H1 (cell line): ENCODE measurements around the gene OR1E2. TPM values are rescaled to one million over a fixed set of nuclear protein-coding genes. Genes with fewer than 3 reads are reported as not detected.

Experiments
- CTCF ChIA-PET: fragments of 300-600 bp; sonication (Branson Sonifier 250); formaldehyde crosslinking; loops from one replicate; lab custom pipeline; 2021; ENCODE audit not compliant: partially characterized antibody; lab: Charles Lee
- POLR2A ChIA-PET: fragments of 300-600 bp; sonication (Branson Sonifier 250); formaldehyde crosslinking; loops from one replicate; lab custom pipeline; 2021; ENCODE audit warnings: inconsistent platforms; ENCODE audit not compliant: partially characterized antibody; lab: Charles Lee
- DNase-seq, 2 experiments: peaks; one replicate each; pipeline versions ENCODE4 v3.0.0 to v3.0.0-alpha.2; 2010 to 2022; ENCODE audit warnings: low spot score in 2 of 2, low read depth in 1 of 2, mixed read lengths in 1 of 2
- FAIRE-seq: peaks from 2 replicates; lab custom pipeline; 2011; peaks lifted over from hg19 to GRCh38; lab: Jason Lieb, UNC
- H2AFZ ChIP-seq: 2 replicates; pipeline ENCODE4 v1.8.1; 2012; ENCODE audit warnings: low read length, inconsistent platforms
- H2AK5ac ChIP-seq: 2 replicates; pipeline ENCODE4 v1.6.1; 2013; ENCODE audit warnings: low read depth, low read length
- H2BK120ac ChIP-seq: replicated peaks from 2 replicates; pipeline ENCODE3; 2013; ENCODE audit warnings: low read depth, low read length, inconsistent platforms
- H2BK12ac ChIP-seq: 2 replicates; pipeline ENCODE4 v1.6.1; 2013; ENCODE audit warnings: low read depth, low read length
- H2BK15ac ChIP-seq: 2 replicates; pipeline ENCODE4 v1.6.1; 2013; ENCODE audit warnings: low read length
- H2BK20ac ChIP-seq: 2 replicates; pipeline ENCODE4 v1.6.1; 2013; ENCODE audit warnings: low read length
- H2BK5ac ChIP-seq: 2 replicates; pipeline ENCODE4 v1.6.1; 2013; ENCODE audit warnings: low read depth, low read length
- H3K14ac ChIP-seq: 2 replicates; pipeline ENCODE4 v1.6.1; 2013; ENCODE audit warnings: inconsistent platforms; ENCODE audit not compliant: insufficient read length
- H3K18ac ChIP-seq: 2 replicates; pipeline ENCODE4 v1.6.1; 2013; ENCODE audit warnings: low read length; ENCODE audit errors: extremely low read depth
- H3K23ac ChIP-seq: 2 replicates; pipeline ENCODE4 v1.6.1; 2013; ENCODE audit warnings: inconsistent platforms; ENCODE audit not compliant: insufficient read length
- H3K23me2 ChIP-seq: 2 replicates; pipeline ENCODE4 v1.6.1; 2013; ENCODE audit warnings: low read depth, low read length
- H3K27ac ChIP-seq: 2 replicates; pipeline ENCODE4 v1.6.1; 2011; ENCODE audit warnings: low read depth, low read length, inconsistent platforms
- H3K27me3 ChIP-seq, 4 experiments: replicated peaks in 1 of 4; 1 replicate in 1 of 4; 2 replicates in 3 of 4; pipeline versions ENCODE4 v1.6.1 to v1.8.1; 2011 to 2013; ENCODE audit warnings: low read length in 3 of 4, mild to moderate bottlenecking in 3 of 4, inconsistent platforms in 2 of 4, mixed read lengths in 2 of 4, moderate library complexity in 1 of 4; ENCODE audit not compliant: control insufficient read depth in 3 of 4, insufficient read depth in 3 of 4; ENCODE audit errors: extremely low read depth in 1 of 4
- H3K36me3 ChIP-seq, 4 experiments: 2 replicates each; pipeline versions ENCODE4 v1.6.1 to v1.8.1; 2011 to 2013; ENCODE audit warnings: mild to moderate bottlenecking in 4 of 4, low read length in 3 of 4, moderate library complexity in 2 of 4, control low read depth in 1 of 4, inconsistent platforms in 1 of 4; ENCODE audit not compliant: insufficient read depth in 4 of 4, control insufficient read depth in 2 of 4
- H3K4ac ChIP-seq: replicated peaks from 2 replicates; pipeline ENCODE3; 2013; ENCODE audit warnings: low read length, low read depth, mixed read lengths, inconsistent platforms; ENCODE audit not compliant: insufficient read length
- H3K4me1 ChIP-seq, 4 experiments: replicated peaks in 1 of 4; 1 replicate in 1 of 4; 2 replicates in 3 of 4; pipeline versions ENCODE4 v1.6.1 to v1.8.1; 2011 to 2013; ENCODE audit warnings: low read length in 3 of 4, inconsistent platforms in 2 of 4, mixed read lengths in 1 of 4; ENCODE audit not compliant: insufficient read depth in 4 of 4, control insufficient read depth in 3 of 4
- H3K4me2 ChIP-seq, 2 experiments: 2 replicates each; pipeline versions ENCODE4 v1.6.1 to v1.8.1; 2011 to 2013; ENCODE audit warnings: low read depth in 2 of 2, low read length in 2 of 2, control low read depth in 1 of 2, inconsistent platforms in 1 of 2, mild to moderate bottlenecking in 1 of 2; ENCODE audit not compliant: insufficient read depth in 1 of 2
- H3K4me3 ChIP-seq, 4 experiments: fragments of 200-600, 300-600 bp in 1 of 4; sonication (generic), shearing (Covaris generic), sonication (Bioruptor Twin) in 1 of 4; 2 replicates each; pipeline versions ENCODE4 v1.5.1 to v1.8.1; 2011 to 2016; ENCODE audit warnings: low read length in 4 of 4, low read depth in 3 of 4, control low read depth in 2 of 4, inconsistent platforms in 2 of 4, mild to moderate bottlenecking in 2 of 4, mixed read lengths in 1 of 4, moderate library complexity in 1 of 4; ENCODE audit not compliant: insufficient read depth in 2 of 4; ENCODE audit errors: extremely low read depth in 1 of 4
- H3K56ac ChIP-seq: replicated peaks from 2 replicates; pipeline ENCODE3; 2013; ENCODE audit warnings: low read depth, mild to moderate bottlenecking, mixed read lengths, low read length, inconsistent platforms; ENCODE audit not compliant: insufficient read length
- H3K79me1 ChIP-seq: 2 replicates; pipeline ENCODE4 v1.6.1; 2013; ENCODE audit warnings: low read depth, low read length, control low read depth
- H3K79me2 ChIP-seq, 2 experiments: 2 replicates each; pipeline versions ENCODE4 v1.6.1 to v1.8.1; 2012 to 2013; ENCODE audit warnings: low read length in 2 of 2, mild to moderate bottlenecking in 2 of 2, inconsistent platforms in 1 of 2; ENCODE audit not compliant: insufficient read depth in 2 of 2, control insufficient read depth in 1 of 2
- H3K9ac ChIP-seq, 4 experiments: replicated peaks in 1 of 4; 1 replicate in 1 of 4; 2 replicates in 3 of 4; pipeline versions ENCODE4 v1.6.1 to v1.8.1; 2011 to 2013; ENCODE audit warnings: low read depth in 3 of 4, low read length in 3 of 4, control low read depth in 2 of 4, mild to moderate bottlenecking in 2 of 4, moderate library complexity in 2 of 4, inconsistent platforms in 1 of 4; ENCODE audit errors: extremely low read depth in 1 of 4
- H3K9me3 ChIP-seq, 2 experiments: 2 replicates each; pipeline versions ENCODE4 v1.6.1 to v1.8.1; 2012 to 2013; ENCODE audit warnings: mild to moderate bottlenecking in 2 of 2, moderate library complexity in 2 of 2, control low read depth in 1 of 2, inconsistent platforms in 1 of 2, low read depth in 1 of 2, low read length in 1 of 2, mixed read lengths in 1 of 2; ENCODE audit not compliant: insufficient read depth in 2 of 2
- H4K20me1 ChIP-seq, 2 experiments: replicated peaks in 1 of 2; 2 replicates each; pipeline versions ENCODE3 to v1.8.1; 2011 to 2013; ENCODE audit warnings: inconsistent platforms in 2 of 2, low read length in 2 of 2, mild to moderate bottlenecking in 1 of 2; ENCODE audit not compliant: insufficient read depth in 2 of 2, control insufficient read depth in 1 of 2
- H4K5ac ChIP-seq: 2 replicates; pipeline ENCODE4 v1.6.1; 2013; ENCODE audit warnings: low read length, low read depth, mixed read lengths, inconsistent platforms; ENCODE audit not compliant: insufficient read length
- H4K8ac ChIP-seq: 2 replicates; pipeline ENCODE4 v1.8.0; 2013; ENCODE audit warnings: mild to moderate bottlenecking, moderate library complexity, low read length, inconsistent platforms; ENCODE audit not compliant: insufficient read depth; ENCODE audit errors: extremely low read depth
- H4K91ac ChIP-seq: replicated peaks from 2 replicates; pipeline ENCODE3; 2013; ENCODE audit warnings: low read length, mixed read lengths, inconsistent platforms; ENCODE audit not compliant: insufficient read length
- CHD1 ChIP-seq: IDR thresholded peaks from 2 replicates; pipeline ENCODE4 v1.6.1; 2012; ENCODE audit warnings: low read depth, low read length, improper control_type of control experiment
- CREB1 ChIP-seq: IDR thresholded peaks from 2 replicates; pipeline ENCODE4 v1.6.1; 2012; ENCODE audit warnings: inconsistent platforms
- JUND ChIP-seq: IDR thresholded peaks from 2 replicates; pipeline ENCODE4 v1.6.1; 2011; ENCODE audit warnings: mild to moderate bottlenecking, improper control_type of control experiment, low read length
- KDM1A ChIP-seq: fragments of 200-600, 300-600 bp; sonication (generic); IDR thresholded peaks from 2 replicates; pipeline ENCODE4 v1.7.1; 2016; ENCODE audit warnings: mild to moderate bottlenecking, low read length, borderline replicate concordance
- NANOG ChIP-seq: IDR thresholded peaks from 2 replicates; pipeline ENCODE4 v1.6.1; 2011; ENCODE audit warnings: low read length, low read depth, mild to moderate bottlenecking, inconsistent platforms; ENCODE audit not compliant: insufficient read depth, poor library complexity, severe bottlenecking
- RAD21 ChIP-seq, 2 experiments: IDR thresholded peaks in 1 of 2; conservative IDR thresholded peaks in 1 of 2; 2 replicates each; pipeline ENCODE4 v1.6.1; 2011; ENCODE audit warnings: low read depth in 2 of 2, low read length in 2 of 2, improper control_type of control experiment in 1 of 2, inconsistent platforms in 1 of 2, mild to moderate bottlenecking in 1 of 2, moderate library complexity in 1 of 2
- SAP30 ChIP-seq: fragments of 300-600 bp; sonication (generic); IDR thresholded peaks from 2 replicates; pipeline ENCODE4 v1.7.1; 2012; ENCODE audit warnings: low read length, moderate library complexity, mild to moderate bottlenecking, inconsistent platforms; ENCODE audit not compliant: insufficient read depth, insufficient replicate concordance
- TBP ChIP-seq: IDR thresholded peaks from 2 replicates; pipeline ENCODE4 v1.6.1; 2011; ENCODE audit warnings: low read depth, low read length, improper control_type of control experiment
- ZNF274 ChIP-seq: IDR thresholded peaks from 2 replicates; pipeline ENCODE4 v1.7.0; 2012; ENCODE audit warnings: low read length, borderline replicate concordance; ENCODE audit errors: extremely low read depth
- WGBS, 2 experiments: shearing (Covaris generic) in 1 of 2; methylation state at CpG; one replicate each; pipeline versions ENCODE4 v1.1.6 to v1.1.7; 2013 to 2015; ENCODE audit warnings: low lambda C conversion rate in 2 of 2, mixed read lengths in 2 of 2, inconsistent platforms in 1 of 2, low coverage in 1 of 2, missing lambda C conversion rate in 1 of 2; ENCODE audit not compliant: insufficient replicate concordance in 2 of 2, insufficient coverage in 1 of 2, insufficient read length in 1 of 2; ENCODE audit errors: extremely low coverage in 1 of 2, missing lambda C conversion rate in 1 of 2; 5-methylcytosine and 5-hydroxymethylcytosine counted together
- polyA plus RNA-seq, 7 experiments: library from polyadenylated mRNA; depleted of rRNA in 3 of 7; stranded (reverse) in 5 of 7; unstranded in 2 of 7; fragments of >200 nt in 5 of 7; fragments of 200-250 nt in 2 of 7; gene quantifications; 1 replicate in 5 of 7; 2 replicates in 1 of 7; 4 replicates in 1 of 7; pipeline versions ENCODE4 v1.2.1 to v1.2.3, GENCODE V29; 2011 to 2013; ENCODE audit warnings: missing spikeins in 2 of 7, mixed read lengths in 2 of 7
- total RNA-seq: library from RNA; stranded (reverse); fragmentation: NEBNext Ultra II Directional; extraction: Animal tissue kit (Norgen Biotek cat#: 25700); gene quantifications from 2 replicates; pipeline ENCODE4 v1.2.1, GENCODE V29; 2021
- TF ChIP-seq, protein P1 (sequence below): IDR thresholded peaks from 2 replicates; pipeline ENCODE4 v1.6.1; 2011; ENCODE audit warnings: low read depth, mild to moderate bottlenecking, low read length; ENCODE audit not compliant: insufficient read depth
- TF ChIP-seq, protein P2 (sequence below), 3 experiments: IDR thresholded peaks; 1 replicate in 2 of 3; 2 replicates in 1 of 3; pipeline versions ENCODE4 v1.5.1 to v1.6.1; 2011; ENCODE audit warnings: low read length in 3 of 3, mild to moderate bottlenecking in 3 of 3, inconsistent platforms in 2 of 3, low read depth in 1 of 3, moderate library complexity in 1 of 3; ENCODE audit not compliant: insufficient read depth in 1 of 3; ENCODE audit errors: control extremely low read depth in 1 of 3

The OR1E2 gene
- total and polyA plus RNA-seq, 2 of the 8 experiments (the other 6 are each of a cell fraction or from before 2014, with no cell fraction given), result not detected

DNA sequence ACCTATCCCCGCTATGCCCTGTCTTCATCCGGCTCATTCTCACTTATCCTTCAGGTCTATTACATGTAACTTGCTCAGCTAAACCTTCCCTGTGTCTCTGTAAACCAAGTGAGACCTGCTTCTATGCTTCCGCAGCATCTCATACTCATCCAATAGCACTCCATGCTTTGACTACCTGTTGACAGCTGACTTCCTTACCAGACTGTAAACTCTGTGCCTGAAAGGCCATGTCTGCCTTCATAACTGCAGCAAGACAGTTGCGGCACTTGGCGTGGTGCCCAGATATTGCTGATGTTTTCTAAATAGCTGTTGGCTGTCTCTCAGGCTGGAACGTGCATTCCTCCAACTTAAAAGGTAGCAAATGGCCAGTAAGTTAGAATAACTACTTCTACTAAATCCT lies 33.6 kb downstream of the OR1E2 start:
- Histone ChIP-seq H2AK5ac (no peak overlapping the region), H4K5ac (no peak overlapping the region), H2BK20ac (no peak overlapping the region), H4K91ac (no peak overlapping the region), H2BK5ac (no peak overlapping the region), H3K4me1 (no peaks in the 10 kb centered on the region), H3K18ac (no peak overlapping the region), H3K23me2 (no peaks in the 10 kb centered on the region), H3K27ac (no peak overlapping the region), H3K4me2 (no peak overlapping the region), H3K79me2 (no peaks in the 10 kb centered on the region), H3K56ac (no peak overlapping the region), H3K9me3 (peaks cover 13 to 37% of the 10 kb centered on the region in 2 experiments), H3K4ac (no peak overlapping the region), H3K14ac (no peak overlapping the region), H2BK12ac (no peak overlapping the region), H4K20me1 (no peaks in the 10 kb centered on the region), H4K8ac (no peak overlapping the region), H3K27me3 (no peaks in the 10 kb centered on the region), H3K9ac (no peak overlapping the region), H2AFZ (no peak overlapping the region), H3K79me1 (no peaks in the 10 kb centered on the region), H2BK120ac (no peak overlapping the region), H2BK15ac (no peak overlapping the region), H3K36me3 (no peaks in the 10 kb centered on the region), H3K4me3 (no peak overlapping the region), H3K23ac (no peak overlapping the region)
- 82% methylated on average over 6 of the region's 6 CpGs; no CpG with 5 or more reads in 1 of the 2 experiments for WGBS, 2 experiments
- ChIA-PET CTCF (no interaction called here), POLR2A (no interaction called here)
- no peak for FAIRE-seq
- no peak for DNase-seq
- TF ChIP-seq, protein P1, sequence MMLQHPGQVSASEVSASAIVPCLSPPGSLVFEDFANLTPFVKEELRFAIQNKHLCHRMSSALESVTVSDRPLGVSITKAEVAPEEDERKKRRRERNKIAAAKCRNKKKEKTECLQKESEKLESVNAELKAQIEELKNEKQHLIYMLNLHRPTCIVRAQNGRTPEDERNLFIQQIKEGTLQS, result no peak
- TF ChIP-seq NANOG (no peak), KDM1A (no peak), CREB1 (no peak), RAD21 (IDR thresholded peaks at IDR 0.05 in 1 of 2, conservative IDR thresholded peaks at IDR 0.05 in 1 of 2; ENCODE audit: low read depth in 2 of 2, low read length in 2 of 2) (no peak), CHD1 (no peak), JUND (no peak), TBP (no peak), ZNF274 (no peak), SAP30 (no peak)
- TF ChIP-seq, protein P2, sequence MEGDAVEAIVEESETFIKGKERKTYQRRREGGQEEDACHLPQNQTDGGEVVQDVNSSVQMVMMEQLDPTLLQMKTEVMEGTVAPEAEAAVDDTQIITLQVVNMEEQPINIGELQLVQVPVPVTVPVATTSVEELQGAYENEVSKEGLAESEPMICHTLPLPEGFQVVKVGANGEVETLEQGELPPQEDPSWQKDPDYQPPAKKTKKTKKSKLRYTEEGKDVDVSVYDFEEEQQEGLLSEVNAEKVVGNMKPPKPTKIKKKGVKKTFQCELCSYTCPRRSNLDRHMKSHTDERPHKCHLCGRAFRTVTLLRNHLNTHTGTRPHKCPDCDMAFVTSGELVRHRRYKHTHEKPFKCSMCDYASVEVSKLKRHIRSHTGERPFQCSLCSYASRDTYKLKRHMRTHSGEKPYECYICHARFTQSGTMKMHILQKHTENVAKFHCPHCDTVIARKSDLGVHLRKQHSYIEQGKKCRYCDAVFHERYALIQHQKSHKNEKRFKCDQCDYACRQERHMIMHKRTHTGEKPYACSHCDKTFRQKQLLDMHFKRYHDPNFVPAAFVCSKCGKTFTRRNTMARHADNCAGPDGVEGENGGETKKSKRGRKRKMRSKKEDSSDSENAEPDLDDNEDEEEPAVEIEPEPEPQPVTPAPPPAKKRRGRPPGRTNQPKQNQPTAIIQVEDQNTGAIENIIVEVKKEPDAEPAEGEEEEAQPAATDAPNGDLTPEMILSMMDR (IDR thresholded peaks at IDR 0.05; ENCODE audit: control extremely low read depth in 1 of 3, insufficient read depth in 1 of 3, low read depth in 1 of 3, low read length in 3 of 3), result no peak
